Mucosa of descending colon (tissue), 3 donors: ENCODE data around the gene SNX1. TPM values are rescaled to one million over a fixed set of nuclear protein-coding genes. Genes with fewer than 3 reads are reported as not detected.

Source experiments
- ATAC-seq: fragments of 200-7000 bp; cut with Tn5 transposase; one replicate; pipeline ENCODE4 v1.9.1; 2020; ENCODE audit warnings: mild to moderate bottlenecking, moderate library complexity
- DNase-seq, 3 donors: peaks; one replicate each; pipeline ENCODE4 v3.0.0-alpha.2; 2020
- H3K36me3 ChIP-seq: fragments of 200-600 bp; one replicate; pipeline ENCODE4 v1.8.0; 2021; ENCODE audit warnings: low read depth, mild to moderate bottlenecking
- H3K4me1 ChIP-seq: fragments of 200-600 bp; one replicate; pipeline ENCODE4 v1.8.0; 2021; ENCODE audit warnings: low read depth, mild to moderate bottlenecking
- H3K4me3 ChIP-seq: fragments of 200-600 bp; one replicate; pipeline ENCODE4 v1.8.0; 2021; ENCODE audit warnings: mild to moderate bottlenecking
- H3K9me3 ChIP-seq: fragments of 200-600 bp; one replicate; pipeline ENCODE4 v1.8.0; 2021; ENCODE audit warnings: mild to moderate bottlenecking
- intact Hi-C, 2 donors: fragments of 100-400 bp; cut with DNase I in 1 of 2; cut with micrococcal nuclease in 1 of 2; formaldehyde crosslinking; loops; one replicate each; pipeline versions ENCODE4 v1.11.0 to v1.11.1; 2022; cut with DNase I, micrococcal nuclease
- total RNA-seq, 3 donors: library from RNA; stranded (reverse); fragmentation: NEBNext Ultra II Directional in 2 of 3; extraction: Animal tissue kit (Norgen Biotek cat#: 25700) in 2 of 3; gene quantifications; one replicate each; pipeline versions ENCODE4 v1.2.1 to v1.2.4, GENCODE V29; 2021 to 2023
- TF ChIP-seq, protein P1 (sequence below): fragments of 200-600 bp; IDR thresholded peaks from one replicate; pipeline ENCODE4 v1.8.0; 2022; ENCODE audit warnings: antibody characterized with exemption, mild to moderate bottlenecking
- donor health status: DM: no; HTN: no; CAD: no; lungs with moderate emphysema.
- donor health status: DM: no; HTN: no; CAD: no.
- donor health status: DM: no; HTN: yes; CAD: no.

SNX1 gene
- total RNA-seq, 3 donors from 2014 or later: 110 to 122 (median 118) TPM

DNA sequence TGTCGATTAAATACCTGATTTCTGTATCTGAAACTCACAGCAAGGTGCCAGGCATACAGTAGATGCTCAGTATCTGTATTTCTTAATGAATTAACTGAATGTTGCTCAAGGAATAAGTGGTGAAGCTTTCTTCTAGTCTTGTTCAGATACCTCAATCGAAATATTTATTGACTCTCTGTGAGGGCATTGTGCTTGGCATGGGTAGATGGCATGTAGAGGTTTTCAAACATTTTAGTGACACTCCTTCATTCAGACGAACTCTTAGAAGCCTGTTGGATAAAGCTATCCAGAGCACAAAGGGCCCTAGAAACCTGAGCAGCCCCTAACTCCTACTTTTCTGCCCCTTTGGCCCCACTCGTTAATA, 369 bp upstream of the SNX1 start:
- DNase-seq: no peak
- ATAC-seq: no peak
- peaks cover 45% of the 10 kb centered on the region for H3K4me1 ChIP-seq
- H3K9me3 ChIP-seq: no peaks in the 10 kb centered on the region
- H3K36me3 ChIP-seq: no peaks in the 10 kb centered on the region
- TF ChIP-seq, protein P1, sequence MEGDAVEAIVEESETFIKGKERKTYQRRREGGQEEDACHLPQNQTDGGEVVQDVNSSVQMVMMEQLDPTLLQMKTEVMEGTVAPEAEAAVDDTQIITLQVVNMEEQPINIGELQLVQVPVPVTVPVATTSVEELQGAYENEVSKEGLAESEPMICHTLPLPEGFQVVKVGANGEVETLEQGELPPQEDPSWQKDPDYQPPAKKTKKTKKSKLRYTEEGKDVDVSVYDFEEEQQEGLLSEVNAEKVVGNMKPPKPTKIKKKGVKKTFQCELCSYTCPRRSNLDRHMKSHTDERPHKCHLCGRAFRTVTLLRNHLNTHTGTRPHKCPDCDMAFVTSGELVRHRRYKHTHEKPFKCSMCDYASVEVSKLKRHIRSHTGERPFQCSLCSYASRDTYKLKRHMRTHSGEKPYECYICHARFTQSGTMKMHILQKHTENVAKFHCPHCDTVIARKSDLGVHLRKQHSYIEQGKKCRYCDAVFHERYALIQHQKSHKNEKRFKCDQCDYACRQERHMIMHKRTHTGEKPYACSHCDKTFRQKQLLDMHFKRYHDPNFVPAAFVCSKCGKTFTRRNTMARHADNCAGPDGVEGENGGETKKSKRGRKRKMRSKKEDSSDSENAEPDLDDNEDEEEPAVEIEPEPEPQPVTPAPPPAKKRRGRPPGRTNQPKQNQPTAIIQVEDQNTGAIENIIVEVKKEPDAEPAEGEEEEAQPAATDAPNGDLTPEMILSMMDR: no peak
- intact Hi-C loops: no loop called here
- H3K4me3 ChIP-seq: no peak overlapping the region

DNA sequence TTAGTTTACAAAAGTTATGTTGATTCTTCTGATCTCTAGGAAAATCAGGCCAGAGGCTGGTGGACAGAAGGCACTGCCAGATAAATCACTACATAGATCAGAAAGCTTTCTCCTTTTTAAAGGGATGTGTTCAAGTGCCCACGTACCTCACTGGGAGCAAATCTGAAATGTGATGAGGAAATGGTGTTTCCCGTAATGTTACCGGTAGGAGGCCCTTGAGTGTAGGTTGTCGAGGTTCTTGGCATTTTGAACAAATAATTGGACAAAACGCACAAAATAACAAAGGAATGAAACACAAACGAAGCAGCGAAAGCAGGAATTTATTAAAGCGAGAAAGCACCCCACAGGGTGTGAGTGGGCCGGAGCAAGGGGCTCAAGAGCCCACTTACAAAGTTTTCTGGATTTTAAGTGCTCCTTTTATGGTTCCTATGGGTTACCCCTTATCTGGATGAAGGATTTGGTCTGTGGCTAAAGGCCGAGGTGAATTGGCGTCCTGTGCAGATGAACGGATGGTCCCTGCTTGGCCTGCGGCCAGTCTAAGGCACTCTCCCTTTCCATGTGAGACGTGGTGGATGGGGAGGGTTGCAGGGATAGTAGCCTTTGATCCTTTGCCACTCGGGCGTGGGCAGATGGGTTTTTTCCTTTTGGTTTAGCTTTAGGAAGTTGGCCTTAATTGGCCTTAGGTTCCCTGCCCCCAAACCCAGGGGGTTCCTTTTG, 1.0 kb downstream of the SNX1 start:
- peak overlapping the region; percentile 87 for H3K4me3 ChIP-seq
- ATAC-seq (no peak), DNase-seq (peak in 2 of 3 donors; percentile 29)
- TF ChIP-seq, protein P1: no peak
- H3K9me3 ChIP-seq: no peaks in the 10 kb centered on the region
- intact Hi-C loops: no loop called here
- no peaks in the 10 kb centered on the region for H3K36me3 ChIP-seq
- H3K4me1 ChIP-seq: peaks cover 47% of the 10 kb centered on the region

DNA sequence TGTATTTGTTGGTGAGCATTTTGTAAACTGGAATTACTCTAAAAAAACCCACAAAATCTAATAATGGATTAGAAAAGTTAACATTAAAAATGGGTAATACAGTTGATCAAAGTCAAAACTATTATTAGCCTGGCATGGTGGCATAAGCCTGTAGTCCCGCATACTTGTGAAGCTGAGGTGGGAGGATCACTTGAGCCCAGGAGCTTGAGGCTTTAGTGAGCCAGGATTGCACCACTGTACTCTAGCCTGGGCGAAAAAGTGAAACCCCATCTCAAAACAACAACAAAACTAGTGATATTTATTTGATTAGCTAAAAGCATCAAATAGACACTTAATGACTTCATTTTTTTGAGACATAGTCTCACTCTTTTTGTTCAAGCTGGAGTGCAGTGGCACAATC, 3.6 kb downstream of the SNX1 start:
- H3K36me3 ChIP-seq: no peaks in the 10 kb centered on the region
- DNase-seq: no peak
- intact Hi-C loops: no loop called here
- no peak for ATAC-seq
- no peak overlapping the region for H3K4me3 ChIP-seq
- no peaks in the 10 kb centered on the region for H3K9me3 ChIP-seq
- peaks cover 37% of the 10 kb centered on the region for H3K4me1 ChIP-seq
- TF ChIP-seq, protein P1: no peak

- intact Hi-C loops: no loop called here
- Histone ChIP-seq H3K4me1 (peaks cover 27% of the 10 kb centered on the region), H3K9me3 (no peaks in the 10 kb centered on the region), H3K4me3 (no peak overlapping the region), H3K36me3 (no peaks in the 10 kb centered on the region)
- DNase-seq (no peak), ATAC-seq (no peak)
- TF ChIP-seq, protein P1: no peak
Measured at GRCh38 chr15:64100958-64101357, 5.2 kb downstream of the SNX1 start.

DNA sequence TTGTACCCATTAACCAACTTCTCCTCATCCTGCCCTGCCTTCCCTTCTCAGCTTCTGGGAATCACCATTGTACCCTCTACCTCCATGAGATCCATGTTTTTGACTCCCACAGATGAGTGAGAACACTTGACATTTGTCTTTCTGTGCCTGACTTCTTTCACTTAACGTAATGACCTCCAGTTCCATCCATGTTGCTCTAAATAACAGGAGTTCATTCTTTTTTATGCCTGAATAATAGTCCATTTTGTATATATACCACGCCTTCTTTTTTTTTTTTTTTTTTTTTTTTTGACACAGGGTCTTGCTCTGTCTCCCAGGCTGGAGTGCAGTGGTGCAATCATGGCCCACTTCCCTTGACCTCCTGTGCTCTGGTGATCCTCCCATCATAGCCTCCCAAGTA, 6.7 kb downstream of the SNX1 start:
- DNase-seq: no peak
- Histone ChIP-seq H3K4me3 (no peak overlapping the region), H3K9me3 (no peaks in the 10 kb centered on the region), H3K4me1 (peaks cover 19% of the 10 kb centered on the region), H3K36me3 (no peaks in the 10 kb centered on the region)
- no peak for ATAC-seq
- intact Hi-C loops: no loop called here
- TF ChIP-seq, protein P1: no peak
